Globus pallidus (tissue), 1 donor: Measurements from ENCODE around the gene SLITRK6.
"Not testable (repeated sequence)": the region's sequence is repeated elsewhere in the genome, so short reads cannot be mapped to it uniquely, and the experiment has no call there.

Experiments used
- DNase-seq: peaks from one replicate; pipeline ENCODE4 v3.0.0-alpha.2; 2015; ENCODE audit warnings: low spot score

Gene SLITRK6

GRCh38 chr13:85799097-85799582 is at the start of gene SLITRK6:
TSS of gene SLITRK6 (minus strand) at chr13:85799419. CDS start at chr13:85796508, 2,911 bp downstream.
- peak; percentile 63 for DNase-seq

- no peak for DNase-seq
These were observed 47.8 kb upstream of the SLITRK6 start for GRCh38 chr13:85847012-85847411.

- no peak for DNase-seq
These were observed 42.2 kb upstream of the SLITRK6 start for GRCh38 chr13:85841427-85841826.

- peak; percentile 63 for DNase-seq
These were observed 34.7 kb upstream of the SLITRK6 start for GRCh38 chr13:85833921-85834320.

GRCh38 chr13:85828094-85828684 is 29.0 kb upstream of the SLITRK6 start:
- DNase-seq = peak; percentile 23

- DNase-seq = no peak
These were observed 26.2 kb upstream of the SLITRK6 start for GRCh38 chr13:85825454-85825853.

GRCh38 chr13:85823832-85824231 is 24.6 kb upstream of the SLITRK6 start:
- no peak for DNase-seq

- DNase-seq = no peak
These were observed 20.3 kb upstream of the SLITRK6 start for GRCh38 chr13:85819513-85819912.

GRCh38 chr13:85816413-85816812 is 17.2 kb upstream of the SLITRK6 start:
- no peak for DNase-seq

- no peak for DNase-seq
These were observed 13.1 kb upstream of the SLITRK6 start for GRCh38 chr13:85812282-85812681.

GRCh38 chr13:85808811-85809210 is 9.6 kb upstream of the SLITRK6 start:
- no peak for DNase-seq

GRCh38 chr13:85806553-85807175 is 7.4 kb upstream of the SLITRK6 start:
- DNase-seq = peak; percentile 66

GRCh38 chr13:85798556-85798955 is 663 bp downstream of the SLITRK6 start:
- DNase-seq = no peak

GRCh38 chr13:85797311-85797710 is 1.9 kb downstream of the SLITRK6 start:
- no peak for DNase-seq

GRCh38 chr13:85785205-85785604 is 14.0 kb downstream of the SLITRK6 start:
- no peak for DNase-seq

- DNase-seq = no peak
These were observed 26.9 kb downstream of the SLITRK6 start for GRCh38 chr13:85772367-85772766.

- DNase-seq = no peak
These were observed 27.4 kb downstream of the SLITRK6 start for GRCh38 chr13:85771856-85772255.

GRCh38 chr13:85768946-85769345 is 30.3 kb downstream of the SLITRK6 start:
- no peak for DNase-seq

- DNase-seq = no peak
These were observed 44.1 kb downstream of the SLITRK6 start for GRCh38 chr13:85755123-85755522.

- DNase-seq = not testable (repeated sequence)
These were observed 55.9 kb downstream of the SLITRK6 start for GRCh38 chr13:85743201-85743770.
